WERI-Rb-1 (cell line): ENCODE measurements around the gene ACIN1.
"Not testable (repeated sequence)": the region's sequence is repeated elsewhere in the genome, so short reads cannot be mapped to it uniquely, and the experiment has no call there.

Experiments used
- DNase-seq: peaks from one replicate; pipeline ENCODE4 v3.0.0-alpha.2; 2020
- H3K27ac ChIP-seq: fragments of 250-450 bp; sonication (Bioruptor Pico); 2 replicates; pipeline ENCODE4 v1.5.1; 2020; ENCODE audit warnings: mild to moderate bottlenecking, moderate library complexity
- H3K27me3 ChIP-seq: fragments of 250-450 bp; sonication (Bioruptor Pico); 2 replicates; pipeline ENCODE4 v1.5.1; 2021; ENCODE audit warnings: mild to moderate bottlenecking, low read depth, moderate library complexity; ENCODE audit not compliant: insufficient read depth, severe bottlenecking
- H3K36me3 ChIP-seq: fragments of 250-450 bp; sonication (Bioruptor Pico); 2 replicates; pipeline ENCODE4 v1.5.1; 2020; ENCODE audit warnings: mild to moderate bottlenecking, moderate library complexity
- H3K4me3 ChIP-seq: 2 replicates; pipeline ENCODE4 v1.5.1; 2011; ENCODE audit warnings: low read depth, mild to moderate bottlenecking, control low read depth, low read length
- H3K9me3 ChIP-seq: fragments of 250-450 bp; sonication (Bioruptor Pico); 2 replicates; pipeline ENCODE4 v1.5.1; 2021; ENCODE audit warnings: mild to moderate bottlenecking, moderate library complexity; ENCODE audit not compliant: severe bottlenecking
- CTCF ChIP-seq: IDR thresholded peaks from 2 replicates; pipeline ENCODE4 v1.5.1; 2011; ENCODE audit warnings: low read depth, mild to moderate bottlenecking, control low read depth, inconsistent platforms, low read length

Gene ACIN1

DNA sequence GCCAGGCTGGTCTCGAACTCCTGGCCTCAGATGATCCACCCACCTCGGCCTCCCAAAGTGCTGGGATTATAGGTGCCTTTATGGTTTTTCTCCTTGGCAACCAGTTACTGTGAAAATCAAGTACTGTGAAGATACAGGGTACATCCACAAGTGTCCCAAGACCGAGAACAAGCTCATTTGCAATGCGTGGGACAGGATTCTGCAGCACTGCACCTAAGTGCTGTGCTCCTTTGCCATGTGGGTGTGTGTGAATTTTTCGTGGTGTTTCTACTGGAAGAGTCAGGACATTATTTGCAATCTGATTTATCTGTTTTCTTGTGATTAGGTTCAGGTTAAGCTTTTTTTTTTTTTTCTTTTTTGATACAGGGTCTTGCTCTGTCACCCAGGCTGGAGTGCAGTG is 77.8 kb downstream of the ACIN1 start:
- H3K27me3 ChIP-seq, result no peaks in the 10 kb centered on the region
- no peak for DNase-seq
- no peaks in the 10 kb centered on the region for H3K36me3 ChIP-seq
- TF ChIP-seq CTCF, result no peak
- H3K27ac ChIP-seq, result no peak overlapping the region
- no peak overlapping the region for H3K4me3 ChIP-seq
- no peaks in the 10 kb centered on the region for H3K9me3 ChIP-seq

GRCh38 chr14:23015618-23016017 is 79.3 kb downstream of the ACIN1 start:
- Histone ChIP-seq H3K36me3 (no peaks in the 10 kb centered on the region), H3K9me3 (no peaks in the 10 kb centered on the region), H3K4me3 (no peak overlapping the region)

GRCh38 chr14:23013749-23014054 is 81.2 kb downstream of the ACIN1 start:
- DNase-seq, H3K36me3 ChIP-seq: not testable (repeated sequence)

More at GRCh38 chr14:23015618-23016017, 79.3 kb downstream of the ACIN1 start:
- Histone ChIP-seq H3K27ac (no peak overlapping the region), H3K27me3 (no peaks in the 10 kb centered on the region)
- no peak for TF ChIP-seq CTCF
- DNase-seq, result no peak

GRCh38 chr14:23013054-23013748 is 81.7 kb downstream of the ACIN1 start:
- no peak for TF ChIP-seq CTCF
- no peak overlapping the region for H3K27ac ChIP-seq
- DNase-seq, result no peak
- H3K36me3 ChIP-seq, result no peaks in the 10 kb centered on the region
- no peak overlapping the region for H3K4me3 ChIP-seq
- H3K27me3 ChIP-seq, result no peaks in the 10 kb centered on the region
- no peaks in the 10 kb centered on the region for H3K9me3 ChIP-seq

More at GRCh38 chr14:23013749-23014054, 81.2 kb downstream of the ACIN1 start:
- not testable (repeated sequence) for H3K27me3 ChIP-seq, H3K27ac ChIP-seq, H3K9me3 ChIP-seq, H3K4me3 ChIP-seq

- Histone ChIP-seq H3K27me3 (no peaks in the 10 kb centered on the region), H3K9me3 (no peaks in the 10 kb centered on the region), H3K4me3 (peak within 1 kb of the TSS; percentile 58), H3K27ac (peak within 1 kb of the TSS; percentile 89), H3K36me3 (no peaks in the 10 kb centered on the region)
- DNase-seq, result peak; percentile 84
- no peak for TF ChIP-seq CTCF
Observed at GRCh38 chr14:23009939-23010726, 84.8 kb downstream of the ACIN1 start, which contains the start of gene C14orf93. Gene C14orf93 (minus strand): TSS chr14:23010143. CDS start chr14:22999023, 11,120 bp downstream.

- no peaks in the 10 kb centered on the region for H3K27me3 ChIP-seq
- peak overlapping the region; percentile 58 for H3K4me3 ChIP-seq
- no peak for TF ChIP-seq CTCF
- H3K27ac ChIP-seq, result peak overlapping the region; percentile 89
- H3K36me3 ChIP-seq, result no peaks in the 10 kb centered on the region
- no peaks in the 10 kb centered on the region for H3K9me3 ChIP-seq
- DNase-seq, result no peak
Observed at GRCh38 chr14:23009483-23009938, 85.4 kb downstream of the ACIN1 start.
